HCT116 (cell line): Measurements from ENCODE around the gene TRIP13. TPM values are rescaled to one million over a fixed set of nuclear protein-coding genes. Genes with fewer than 3 reads are reported as not detected.

Experiments used
- ATAC-seq: fragments of 200-7000 bp; cut with Tn5 transposase; 2 replicates; pipeline ENCODE4 v1.9.1; 2020; ENCODE audit warnings: mild to moderate bottlenecking, moderate library complexity
- BruUV-seq: library from RNA; stranded (reverse); fragments of 400-500 nt; replicated peaks from 2 replicates; lab custom pipeline; 2021; lab: Mats Ljungman, UMichigan
- CTCF ChIA-PET: fragments of 300-600 bp; sonication (Branson Sonifier 250); formaldehyde crosslinking; loops from one replicate; lab custom pipeline; 2021; ENCODE audit warnings: antibody characterized with exemption; lab: Charles Lee
- POLR2A ChIA-PET: fragments of 300-600, 350-600 bp; sonication (Branson Sonifier 250); formaldehyde crosslinking; loops from one replicate; lab custom pipeline; 2021; ENCODE audit warnings: antibody characterized with exemption; lab: Charles Lee
- RAD21 ChIA-PET, 2 experiments: fragments of 300-600 bp; sonication (Branson Sonifier 250); formaldehyde crosslinking; loops; one replicate each; lab custom pipeline; 2023; ENCODE audit warnings: low total read pairs in 2 of 2; ENCODE audit not compliant: uncharacterized antibody in 2 of 2, unreplicated experiment in 2 of 2, low non-redundant PET in 1 of 2; lab: Charles Lee
- DNase-seq: peaks from one replicate; pipeline ENCODE4 v3.0.0-alpha.2; 2010; ENCODE audit warnings: low read depth, low spot score
- H2AFZ ChIP-seq: fragments of 200-600 bp; shearing (Covaris generic), sonication (generic); 2 replicates; pipeline ENCODE4 v1.6.1; 2017; ENCODE audit warnings: low read depth, mixed run types, mixed read lengths, antibody characterized with exemption, low read length; ENCODE audit not compliant: poor library complexity, severe bottlenecking
- H3K27ac ChIP-seq: 2 replicates; pipeline ENCODE4 v1.5.1; 2012; ENCODE audit warnings: low read depth, low read length
- H3K27me3 ChIP-seq: fragments of 200-600 bp; sonication (generic); 2 replicates; pipeline ENCODE4 v1.6.1; 2016; ENCODE audit warnings: mixed run types, low read length, mixed read lengths; ENCODE audit not compliant: insufficient read depth
- H3K36me3 ChIP-seq, 2 experiments: fragments of 200-500 bp in 1 of 2; fragments of 200-600 bp in 1 of 2; sonication (Bioruptor generic) in 1 of 2; sonication (generic) in 1 of 2; 2 replicates each; pipeline versions ENCODE4 v1.5.1 to v1.6.1; 2014 to 2016; ENCODE audit warnings: low read length in 2 of 2, inconsistent platforms in 1 of 2, mixed read lengths in 1 of 2, mixed run types in 1 of 2; ENCODE audit not compliant: insufficient read depth in 2 of 2, control insufficient read depth in 1 of 2
- H3K4me1 ChIP-seq, 2 experiments: fragments of 200-600 bp in 1 of 2; sonication (generic) in 1 of 2; 2 replicates each; pipeline versions ENCODE4 v1.5.1 to v1.6.1; 2012 to 2017; ENCODE audit warnings: low read length in 2 of 2, inconsistent platforms in 1 of 2, mild to moderate bottlenecking in 1 of 2, mixed read lengths in 1 of 2, mixed run types in 1 of 2, moderate library complexity in 1 of 2; ENCODE audit not compliant: insufficient read depth in 2 of 2, control insufficient read depth in 1 of 2
- H3K4me2 ChIP-seq: fragments of 200-600 bp; sonication (generic); 2 replicates; pipeline ENCODE4 v1.6.1; 2017; ENCODE audit warnings: mixed run types, low read length, mixed read lengths
- H3K4me3 ChIP-seq, 2 experiments: fragments of 200-600 bp in 1 of 2; sonication (generic) in 1 of 2; replicated peaks in 1 of 2; 2 replicates each; pipeline ENCODE4 v1.5.1; 2011 to 2016; ENCODE audit warnings: low read length in 2 of 2, control low read depth in 1 of 2, low read depth in 1 of 2, mild to moderate bottlenecking in 1 of 2, mixed read lengths in 1 of 2, mixed run types in 1 of 2
- H3K79me2 ChIP-seq: fragments of 200-600 bp; sonication (generic); 2 replicates; pipeline ENCODE4 v1.6.1; 2017; ENCODE audit warnings: mild to moderate bottlenecking, mixed run types, low read length, moderate library complexity, mixed read lengths; ENCODE audit not compliant: insufficient read depth
- H3K9ac ChIP-seq: fragments of 200-600 bp; sonication (generic); 2 replicates; pipeline ENCODE4 v1.6.1; 2016; ENCODE audit warnings: low read length, mixed read lengths
- H3K9me2 ChIP-seq: fragments of 200-600 bp; sonication (generic), shearing (Covaris generic); 2 replicates; pipeline ENCODE4 v1.6.1; 2017; ENCODE audit warnings: mixed run types, mild to moderate bottlenecking, moderate library complexity; ENCODE audit not compliant: insufficient read depth
- H3K9me3 ChIP-seq, 2 experiments: fragments of 200-500 bp in 1 of 2; fragments of 200-600 bp in 1 of 2; sonication (Bioruptor generic) in 1 of 2; sonication (generic) in 1 of 2; 2 replicates each; pipeline ENCODE4 v1.6.1; 2014 to 2017; ENCODE audit warnings: low read length in 2 of 2, mixed read lengths in 2 of 2, inconsistent platforms in 1 of 2, low read depth in 1 of 2, mild to moderate bottlenecking in 1 of 2, mixed run types in 1 of 2, moderate library complexity in 1 of 2; ENCODE audit not compliant: control insufficient read depth in 1 of 2, insufficient read depth in 1 of 2
- H4K20me1 ChIP-seq: fragments of 200-600 bp; sonication (generic), shearing (Covaris generic); 2 replicates; pipeline ENCODE4 v1.6.1; 2017; ENCODE audit warnings: mixed run types, mild to moderate bottlenecking, moderate library complexity; ENCODE audit not compliant: insufficient read depth
- CEBPB ChIP-seq: IDR thresholded peaks from 2 replicates; pipeline ENCODE4 v1.6.1; 2012; ENCODE audit warnings: low read depth
- CTCF ChIP-seq, 3 experiments: fragments of 200-600 bp in 1 of 3; sonication (generic) in 1 of 3; IDR thresholded peaks in 2 of 3; conservative IDR thresholded peaks in 1 of 3; 2 replicates each; pipeline ENCODE4 v1.5.1; 2012 to 2017; ENCODE audit warnings: low read depth in 2 of 3, low read length in 2 of 3, antibody characterized with exemption in 1 of 3, borderline replicate concordance in 1 of 3, control low read depth in 1 of 3, mild to moderate bottlenecking in 1 of 3, mixed read lengths in 1 of 3, mixed run types in 1 of 3, moderate library complexity in 1 of 3; ENCODE audit not compliant: insufficient read depth in 1 of 3
- EZH2 ChIP-seq: fragments of 200-600 bp; sonication (generic); IDR thresholded peaks from 2 replicates; pipeline ENCODE4 v1.6.1; 2017; ENCODE audit warnings: antibody characterized with exemption, mixed run types
- FOSL1 ChIP-seq: IDR thresholded peaks from 2 replicates; pipeline ENCODE4 v1.6.1; 2012; ENCODE audit warnings: low read depth
- JUND ChIP-seq: IDR thresholded peaks from 2 replicates; pipeline ENCODE4 v1.6.1; 2012
- SP1 ChIP-seq: IDR thresholded peaks from 2 replicates; pipeline ENCODE4 v1.6.1; 2012; ENCODE audit warnings: low read depth
- ZFX ChIP-seq: fragments of 450-650 bp; IDR thresholded peaks from 2 replicates; pipeline ENCODE4 v1.6.1; 2017
- ZNF274 ChIP-seq: fragments of 200-500 bp; sonication (Bioruptor generic); IDR thresholded peaks from 2 replicates; pipeline ENCODE4 v1.6.1; 2014; ENCODE audit warnings: mild to moderate bottlenecking, low read depth, low read length, inconsistent platforms
- intact Hi-C: fragments of 100-400 bp; cut with micrococcal nuclease; formaldehyde crosslinking; loops from 2 replicates; pipeline ENCODE4 v1.10.0; 2022
- total RNA-seq: library from RNA; stranded (reverse); gene quantifications from one replicate; pipeline ENCODE4 v1.2.1, GENCODE V29; 2021; ENCODE audit not compliant: unreplicated experiment

The TRIP13 gene
- total RNA-seq, 1 experiment from 2014 or later, result 45.0 TPM

- TF ChIP-seq ZNF274 (no peak), ZFX (no peak), SP1 (no peak), FOSL1 (no peak), CTCF (IDR thresholded peaks at IDR 0.05 in 2 of 3, conservative IDR thresholded peaks at IDR 0.05 in 1 of 3; ENCODE audit: borderline replicate concordance in 1 of 3, insufficient read depth in 1 of 3, low read depth in 2 of 3, low read length in 2 of 3) (no peak), CEBPB (no peak), EZH2 (no peak)
Observed at GRCh38 chr5:875931-876330, 16.8 kb upstream of the TRIP13 start (continued).

GRCh38 chr5:876398-877365, 16.0 kb upstream of the TRIP13 start:
- no peak overlapping the region for H3K4me2 ChIP-seq
- no peak overlapping the region for H3K27ac ChIP-seq
- no peak for ATAC-seq
- H3K79me2 ChIP-seq, result peaks cover 42% of the 10 kb centered on the region
- H2AFZ ChIP-seq, result no peak overlapping the region
- TF ChIP-seq JUND, result no peak
- CTCF ChIA-PET, result no interaction called here
- H3K9ac ChIP-seq, result no peak overlapping the region
- no peaks in the 10 kb centered on the region for H3K9me3 ChIP-seq
- intact Hi-C loops, result no loop called here
- no peaks in the 10 kb centered on the region for H4K20me1 ChIP-seq
- no peaks in the 10 kb centered on the region for H3K4me1 ChIP-seq
- POLR2A ChIA-PET, result no interaction called here
- H3K27me3 ChIP-seq, result no peaks in the 10 kb centered on the region
- H3K9me2 ChIP-seq, result no peaks in the 10 kb centered on the region
- BruUV-seq, result no TSS peak
- no peak for DNase-seq
- no peak overlapping the region for H3K4me3 ChIP-seq
- H3K36me3 ChIP-seq, result peaks cover 52 to 55% of the 10 kb centered on the region in 2 experiments
- RAD21 ChIA-PET, result no interaction called here
